GM18498 (cell line): ENCODE measurements around the gene CCND3.

Source experiments
- ATAC-seq: cut with Tn5 transposase; IDR thresholded peaks from one replicate; pipeline ENCODE4 v1.9.1; 2021; ENCODE audit warnings: mild to moderate bottlenecking, moderate library complexity; ENCODE audit not compliant: unreplicated experiment

CCND3 gene

GRCh38 chr6:41941280-41942066 lies at the start of gene CCND3:
TSS of gene CCND3 (minus strand) at chr6:41941808. CDS start at chr6:41941649, 159 bp downstream.
- peak; percentile 93 for ATAC-seq

- no peak for ATAC-seq
Measured at GRCh38 chr6:41986339-41986738, 44.7 kb upstream of the CCND3 start.

GRCh38 chr6:41984623-41985022 lies 43.0 kb upstream of the CCND3 start:
- ATAC-seq = no peak

GRCh38 chr6:41976794-41977484 lies 35.3 kb upstream of the CCND3 start:
- ATAC-seq = no peak

GRCh38 chr6:41975276-41975675 lies 33.7 kb upstream of the CCND3 start:
- ATAC-seq = no peak

- no peak for ATAC-seq
Measured at GRCh38 chr6:41974281-41974825, 32.7 kb upstream of the CCND3 start.

- ATAC-seq = no peak
Measured at GRCh38 chr6:41972826-41973225, 31.2 kb upstream of the CCND3 start.

GRCh38 chr6:41970436-41970846 lies 28.8 kb upstream of the CCND3 start:
- no peak for ATAC-seq

GRCh38 chr6:41967312-41968287 lies 26.0 kb upstream of the CCND3 start:
- no peak for ATAC-seq

- no peak for ATAC-seq
Measured at GRCh38 chr6:41966961-41967311, 25.3 kb upstream of the CCND3 start.

- no peak for ATAC-seq
Measured at GRCh38 chr6:41966214-41966920, 24.8 kb upstream of the CCND3 start.

- ATAC-seq = no peak
Measured at GRCh38 chr6:41965429-41966213, 24.0 kb upstream of the CCND3 start.

GRCh38 chr6:41964201-41964887 lies 22.7 kb upstream of the CCND3 start:
- no peak for ATAC-seq

- ATAC-seq = no peak
Measured at GRCh38 chr6:41963371-41963770, 21.8 kb upstream of the CCND3 start.

GRCh38 chr6:41960028-41960427 lies 18.4 kb upstream of the CCND3 start:
- no peak for ATAC-seq

- no peak for ATAC-seq
Measured at GRCh38 chr6:41958022-41958856, 16.6 kb upstream of the CCND3 start.

- no peak for ATAC-seq
Measured at GRCh38 chr6:41957117-41957516, 15.5 kb upstream of the CCND3 start.

GRCh38 chr6:41955412-41955811 lies 13.8 kb upstream of the CCND3 start:
- no peak for ATAC-seq
